NT2/D1 (cell line): ENCODE measurements around the gene ELF1.

ENCODE experiments used
- SUZ12 ChIP-seq: IDR thresholded peaks from 2 replicates; pipeline ENCODE4 v1.6.1; 2011; ENCODE audit not compliant: insufficient read length, insufficient read depth; ENCODE audit errors: extremely low read depth
- YY1 ChIP-seq: IDR thresholded peaks from 2 replicates; pipeline ENCODE4 v1.6.1; 2011; ENCODE audit not compliant: insufficient read length, insufficient read depth
- ZNF274 ChIP-seq: IDR thresholded peaks from 2 replicates; pipeline ENCODE4 v1.6.1; 2011; ENCODE audit warnings: mild to moderate bottlenecking, low read depth, low read length

- no peak for TF ChIP-seq ZNF274
- TF ChIP-seq YY1 = no peak
- TF ChIP-seq SUZ12 = no peak
Measured at GRCh38 chr13:40923867-40924266, 95.2 kb downstream of the ELF1 start.
